Mucosa of descending colon (tissue), 3 donors: ENCODE results near the gene CFAP69. TPM values are rescaled to one million over a fixed set of nuclear protein-coding genes. Genes with fewer than 3 reads are reported as not detected.

Source experiments
- ATAC-seq: fragments of 200-7000 bp; cut with Tn5 transposase; one replicate; pipeline ENCODE4 v1.9.1; 2020; ENCODE audit warnings: mild to moderate bottlenecking, moderate library complexity
- DNase-seq, 3 donors: peaks; one replicate each; pipeline ENCODE4 v3.0.0-alpha.2; 2020
- H3K36me3 ChIP-seq: fragments of 200-600 bp; one replicate; pipeline ENCODE4 v1.8.0; 2021; ENCODE audit warnings: low read depth, mild to moderate bottlenecking
- H3K4me1 ChIP-seq: fragments of 200-600 bp; one replicate; pipeline ENCODE4 v1.8.0; 2021; ENCODE audit warnings: low read depth, mild to moderate bottlenecking
- H3K4me3 ChIP-seq: fragments of 200-600 bp; one replicate; pipeline ENCODE4 v1.8.0; 2021; ENCODE audit warnings: mild to moderate bottlenecking
- H3K9me3 ChIP-seq: fragments of 200-600 bp; one replicate; pipeline ENCODE4 v1.8.0; 2021; ENCODE audit warnings: mild to moderate bottlenecking
- CTCF ChIP-seq: fragments of 200-600 bp; IDR thresholded peaks from one replicate; pipeline ENCODE4 v1.8.0; 2022; ENCODE audit warnings: antibody characterized with exemption, mild to moderate bottlenecking
- intact Hi-C, 2 donors: fragments of 100-400 bp; cut with DNase I in 1 of 2; cut with micrococcal nuclease in 1 of 2; formaldehyde crosslinking; loops; one replicate each; pipeline versions ENCODE4 v1.11.0 to v1.11.1; 2022; cut with DNase I, micrococcal nuclease
- long read RNA-seq, 2 donors: library from polyadenylated mRNA; unstranded; transcript quantifications; one replicate each; pipeline ENCODE4 v2.0.0, GENCODE V29; 2019 to 2021
- total RNA-seq, 3 donors: library from RNA; stranded (reverse); fragmentation: NEBNext Ultra II Directional in 2 of 3; extraction: Animal tissue kit (Norgen Biotek cat#: 25700) in 2 of 3; gene quantifications; one replicate each; pipeline versions ENCODE4 v1.2.1 to v1.2.4, GENCODE V29; 2021 to 2023
- donor health status: DM: no; HTN: no; CAD: no; lungs with moderate emphysema.
- donor health status: DM: no; HTN: no; CAD: no.
- donor health status: DM: no; HTN: yes; CAD: no.

CFAP69 gene
- 1 to 10 TPM; 4.2 to 7.2 (median 4.5) TPM for total RNA-seq
- long read RNA-seq, donor 1, partial matches to known transcripts: 0 of 8 reads
- long read RNA-seq, donor 1, other reads (novel, unspliced or antisense): 6 of 8 reads
- long read RNA-seq, donor 2, partial matches to known transcripts: 1 of 1 reads
- long read RNA-seq, donor 2, other reads (novel, unspliced or antisense): 0 of 1 reads

- Histone ChIP-seq H3K9me3 (no peaks in the 10 kb centered on the region), H3K4me3 (peak within 1 kb of the TSS; percentile 83), H3K36me3 (no peaks in the 10 kb centered on the region), H3K4me1 (peaks cover 6% of the 10 kb centered on the region)
- no peak for TF ChIP-seq CTCF
- intact Hi-C loops: no loop called here
- ATAC-seq: peak; percentile 94
- DNase-seq: peak; percentile 94 to 98 (median 96)
Measured at GRCh38 chr7:90244909-90245851, at the start of gene CFAP69. Gene CFAP69 (plus strand): TSS chr7:90245174. CDS start chr7:90245425, 251 bp downstream.

DNA sequence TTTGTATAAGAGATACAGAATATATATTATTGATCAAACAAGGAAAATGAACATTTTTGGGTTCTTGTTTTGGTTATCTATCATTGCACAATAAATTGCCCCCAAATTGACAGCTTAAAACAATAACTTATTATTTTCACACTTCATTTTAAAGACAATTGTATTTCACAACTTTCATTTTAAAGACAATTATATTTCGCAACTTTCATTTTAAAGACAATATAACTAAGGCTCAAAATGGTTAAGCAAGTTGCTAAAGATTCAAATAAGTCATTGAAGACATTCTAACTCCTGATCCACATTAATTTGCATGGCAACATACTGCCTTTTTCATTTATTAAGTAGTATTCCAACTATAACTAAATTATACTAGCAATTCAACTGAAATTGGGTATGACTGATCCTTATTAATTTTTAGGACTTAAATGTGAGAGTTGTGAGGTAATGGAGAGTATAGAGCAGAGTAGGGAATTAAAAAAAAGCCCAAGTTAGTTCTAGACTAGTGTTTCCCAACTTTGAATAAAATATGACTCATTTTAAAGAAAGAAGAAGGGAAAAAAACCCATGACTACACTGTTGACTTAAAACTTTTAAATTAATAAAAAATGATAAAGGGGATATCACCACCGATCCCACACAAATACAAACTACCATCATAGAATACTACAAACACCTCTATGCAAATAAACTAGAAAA, 43.3 kb upstream of the CFAP69 start:
- H3K36me3 ChIP-seq: no peaks in the 10 kb centered on the region
- DNase-seq (no peak), ATAC-seq (no peak)
- H3K4me3 ChIP-seq: no peak overlapping the region
- H3K4me1 ChIP-seq: no peaks in the 10 kb centered on the region
- intact Hi-C loops: no loop called here
- H3K9me3 ChIP-seq: no peaks in the 10 kb centered on the region
- no peak for TF ChIP-seq CTCF

DNA sequence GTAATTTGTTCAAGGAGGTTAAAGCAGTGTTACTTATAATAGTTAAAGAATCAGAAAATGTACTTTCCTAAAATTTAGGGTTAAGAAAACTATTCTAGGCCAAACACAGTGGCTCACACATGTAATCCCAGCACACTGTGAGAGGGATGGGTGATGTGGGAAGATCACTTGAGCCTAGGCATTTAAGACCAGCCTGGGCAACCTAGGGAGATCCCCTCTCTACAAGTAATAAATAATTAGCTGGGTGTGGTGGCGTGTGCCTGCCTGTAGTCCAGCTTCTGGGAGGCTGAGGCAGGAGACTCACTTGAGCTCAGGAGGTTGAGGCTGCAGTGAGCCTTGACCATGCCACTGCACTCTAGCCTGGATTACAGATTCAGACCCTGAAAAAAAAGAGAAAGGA, 37.0 kb upstream of the CFAP69 start:
- ATAC-seq (no peak), DNase-seq (no peak)
- H3K9me3 ChIP-seq: no peaks in the 10 kb centered on the region
- no peaks in the 10 kb centered on the region for H3K36me3 ChIP-seq
- no peak for TF ChIP-seq CTCF
- no peak overlapping the region for H3K4me3 ChIP-seq
- intact Hi-C loops: no loop called here
- H3K4me1 ChIP-seq: no peaks in the 10 kb centered on the region

DNA sequence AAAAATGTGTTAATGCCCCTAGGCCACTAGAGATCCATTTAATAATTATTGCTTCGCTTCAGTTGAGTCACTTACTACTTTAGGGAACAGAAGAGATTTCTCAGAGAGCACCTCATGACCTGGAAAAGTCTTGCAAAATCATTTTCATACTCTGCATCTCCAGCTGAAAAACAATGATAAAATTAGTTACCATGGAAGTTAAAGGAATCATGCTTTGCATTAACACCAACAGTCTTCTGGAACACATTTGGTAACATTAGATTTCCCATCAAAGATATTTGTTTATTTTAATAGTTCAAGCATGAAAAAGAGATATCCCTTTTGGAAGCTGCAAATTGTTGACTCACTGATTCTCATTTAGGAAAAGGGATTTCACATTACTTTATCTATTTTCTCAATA, 35.2 kb upstream of the CFAP69 start:
- intact Hi-C loops: no loop called here
- DNase-seq (no peak), ATAC-seq (no peak)
- no peaks in the 10 kb centered on the region for H3K9me3 ChIP-seq
- no peaks in the 10 kb centered on the region for H3K36me3 ChIP-seq
- TF ChIP-seq CTCF: no peak
- H3K4me3 ChIP-seq: no peak overlapping the region
- no peaks in the 10 kb centered on the region for H3K4me1 ChIP-seq

- H3K36me3 ChIP-seq: no peaks in the 10 kb centered on the region
- no peak for DNase-seq
Measured at GRCh38 chr7:90210475-90210874, 34.5 kb upstream of the CFAP69 start.

More at GRCh38 chr7:90210475-90210874, 34.5 kb upstream of the CFAP69 start:
- no peaks in the 10 kb centered on the region for H3K4me1 ChIP-seq
- no peak overlapping the region for H3K4me3 ChIP-seq
- intact Hi-C loops: no loop called here
- ATAC-seq: no peak
- TF ChIP-seq CTCF: no peak
- no peaks in the 10 kb centered on the region for H3K9me3 ChIP-seq
